ACHN (cell line): ENCODE results near the gene TNFRSF19.
A peak's percentile ranks its signal among the peaks of the same experiment; 100 is the strongest.

Source experiments
- DNase-seq: peaks from one replicate; pipeline ENCODE4 v3.0.0-alpha.2; 2015
- in situ Hi-C: cut with HindIII; loops from 2 replicates; pipeline ENCODE4 v1.10.0; 2017; ENCODE audit warnings: low sequenced_read_pairs, low pct_ligation_motif_present, low pct_unique_long_range_greater_than_20kb

TNFRSF19 gene

DNA sequence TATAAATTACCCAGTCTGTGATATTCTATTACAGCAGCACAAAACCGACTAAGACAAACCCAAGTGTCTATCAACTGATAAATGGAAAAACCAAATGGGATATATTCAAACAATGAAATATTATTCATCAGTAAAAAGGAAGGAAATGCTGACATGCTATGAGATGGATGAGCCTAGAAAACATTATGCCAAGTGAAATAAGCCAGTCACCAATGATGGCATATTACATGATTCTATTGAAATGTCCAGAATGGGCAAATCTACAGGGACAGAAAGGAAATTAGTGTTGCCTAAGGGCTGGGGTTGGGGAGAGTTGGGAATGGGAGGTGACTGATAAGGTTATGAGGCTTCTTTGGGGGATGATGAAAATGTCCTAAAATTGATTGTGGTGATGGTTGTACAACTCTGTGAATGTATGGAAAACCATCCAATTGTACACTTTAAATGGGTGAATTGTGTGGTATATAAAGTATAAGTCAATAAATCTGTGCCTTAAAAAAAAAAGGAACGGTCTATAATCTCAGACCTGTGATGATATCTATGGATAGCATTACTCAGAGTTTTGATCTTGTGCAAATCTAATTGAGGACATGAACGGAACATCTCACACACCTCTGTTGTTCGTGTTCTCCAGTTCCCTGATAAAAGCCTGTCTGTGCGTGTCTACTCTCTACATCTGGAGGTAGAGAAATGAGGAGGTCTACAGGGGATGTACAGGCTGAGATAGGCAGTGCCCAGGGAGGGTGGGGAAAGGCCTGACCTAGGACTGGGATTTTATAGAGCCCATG is 49.0 kb downstream of the TNFRSF19 start:
- in situ Hi-C loops = no loop called here
- DNase-seq = no peak

DNA sequence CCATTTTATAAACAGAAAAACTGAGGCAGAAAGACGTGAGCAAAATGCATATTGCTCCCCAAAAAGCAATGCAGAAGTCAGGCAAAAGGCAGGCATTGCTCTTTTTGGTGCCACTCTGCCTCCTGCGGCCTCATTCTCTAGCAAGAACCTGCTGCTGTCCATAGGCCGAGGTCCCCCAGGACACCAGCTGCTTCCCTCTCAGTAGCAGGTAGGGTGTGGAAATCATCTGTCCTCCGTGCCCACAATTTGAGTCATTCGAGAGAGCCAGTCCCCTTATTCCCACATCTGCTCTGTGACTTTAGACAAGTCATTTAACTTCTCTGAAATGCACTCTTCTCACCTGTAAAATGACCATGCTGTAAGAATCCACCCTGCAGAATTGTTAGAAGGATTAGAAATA is 50.0 kb downstream of the TNFRSF19 start:
- DNase-seq = no peak
- in situ Hi-C loops = no loop called here

DNA sequence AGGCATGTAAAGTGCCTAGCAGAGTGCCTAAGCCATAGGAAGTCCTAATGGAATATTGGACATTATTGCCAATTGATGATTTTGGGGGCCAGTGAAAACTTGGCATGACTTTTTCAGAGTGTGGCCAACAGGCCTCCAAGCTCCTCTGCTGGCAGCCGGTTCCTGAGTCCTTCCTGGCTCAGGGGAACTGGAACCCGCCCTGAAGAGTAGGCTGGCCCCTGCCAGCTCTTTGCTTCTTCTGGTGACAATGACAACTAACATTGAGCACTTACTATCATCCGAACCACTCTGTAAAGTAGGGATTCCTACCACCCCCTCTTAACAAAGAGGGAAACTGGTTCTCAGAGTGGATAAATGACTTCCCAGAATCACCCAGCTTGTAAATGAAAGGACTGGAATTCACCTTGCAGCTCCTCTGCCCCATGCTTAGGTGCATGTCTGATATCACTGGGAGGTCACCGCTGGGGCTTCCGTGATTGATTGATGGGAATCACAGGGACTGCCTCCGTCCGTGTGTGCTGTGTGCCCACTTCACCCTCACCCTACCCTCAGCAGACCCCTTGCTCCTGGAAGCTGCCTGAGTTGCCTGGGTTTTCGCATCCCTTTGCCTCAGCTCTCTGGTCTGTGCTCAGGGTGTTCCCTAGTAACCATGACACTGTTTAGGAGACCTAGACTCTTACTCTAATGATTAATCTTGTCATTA is 50.6 kb downstream of the TNFRSF19 start:
- in situ Hi-C loops = no loop called here

DNA sequence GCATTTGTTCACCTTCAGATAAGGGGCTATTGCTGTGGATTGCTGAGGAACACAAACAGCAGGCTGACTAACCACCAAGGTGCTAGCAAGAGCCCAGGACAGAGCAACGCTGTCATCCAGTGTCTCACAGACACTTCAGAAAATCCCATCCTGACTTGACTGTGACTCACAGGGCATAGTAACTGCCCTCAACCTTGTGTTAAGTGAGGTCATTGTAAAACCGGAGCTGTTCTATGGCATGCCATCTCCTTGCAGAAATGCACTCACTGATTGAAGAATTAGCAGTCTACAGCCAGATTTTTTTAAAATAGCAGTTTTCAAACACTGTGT is 51.1 kb downstream of the TNFRSF19 start:
- DNase-seq = peak; percentile 82

More for the DNA sequence above, 50.6 kb downstream of the TNFRSF19 start:
- DNase-seq = no peak

DNA sequence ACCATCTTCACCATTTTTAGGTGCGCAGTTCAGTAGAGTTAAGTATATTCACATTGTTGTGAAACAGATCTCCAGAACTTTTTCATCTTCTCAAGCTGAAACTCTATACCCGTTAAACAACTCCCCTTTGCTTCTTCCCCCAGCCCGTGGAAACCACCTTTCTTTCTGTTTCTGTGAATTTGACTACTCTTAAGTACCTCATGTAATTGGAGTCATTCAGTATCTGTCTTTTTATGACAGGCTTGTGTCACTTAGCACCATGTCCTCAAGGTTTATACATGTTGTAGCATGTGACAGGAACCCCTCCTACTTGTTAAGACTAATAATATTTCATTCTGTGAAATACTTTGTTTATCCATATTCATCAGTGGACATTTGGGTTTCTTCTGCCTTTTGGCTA is 52.8 kb downstream of the TNFRSF19 start:
- DNase-seq = no peak
- in situ Hi-C loops = no loop called here

More for the DNA sequence above, 51.1 kb downstream of the TNFRSF19 start:
- in situ Hi-C loops = no loop called here

DNA sequence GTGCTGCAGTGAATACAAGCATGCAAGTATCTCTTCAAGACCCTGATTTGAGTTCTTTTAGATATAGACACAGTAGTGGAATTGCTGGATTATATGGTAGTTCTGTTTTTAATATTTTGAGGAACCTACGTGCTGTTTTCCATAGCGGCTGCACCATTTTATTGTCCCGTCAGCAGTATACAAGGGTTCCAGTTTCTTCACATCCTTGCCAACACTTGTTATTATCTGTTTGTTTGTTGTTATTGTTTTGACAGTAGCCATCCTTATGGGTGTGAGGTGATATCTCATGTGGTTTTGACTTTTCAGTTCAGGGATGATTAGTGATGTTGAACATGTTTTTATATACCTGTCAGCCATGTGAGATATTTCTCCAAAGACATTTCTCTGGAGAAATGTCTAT is 53.2 kb downstream of the TNFRSF19 start:
- in situ Hi-C loops = no loop called here
- no peak for DNase-seq

DNA sequence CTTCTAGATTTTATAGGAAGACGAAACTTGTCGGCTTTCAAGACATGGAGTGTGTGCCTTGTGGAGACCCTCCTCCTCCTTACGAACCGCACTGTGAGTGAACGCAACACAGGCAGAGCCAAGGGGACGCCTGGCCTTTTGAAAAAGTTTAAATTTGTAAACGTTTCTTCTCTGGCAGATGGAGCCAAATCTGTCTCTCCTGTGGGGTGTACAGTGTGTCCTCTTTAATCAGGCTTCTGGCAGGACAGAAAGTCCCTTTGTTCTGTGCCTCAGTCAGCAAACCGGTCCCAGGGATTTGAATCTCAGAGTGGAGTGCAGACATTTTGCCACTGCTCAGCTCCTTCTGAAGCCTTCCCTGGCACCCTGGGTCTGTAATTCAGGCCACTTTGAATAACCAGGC is 56.5 kb downstream of the TNFRSF19 start:
- in situ Hi-C loops = no loop called here
- no peak for DNase-seq

DNA sequence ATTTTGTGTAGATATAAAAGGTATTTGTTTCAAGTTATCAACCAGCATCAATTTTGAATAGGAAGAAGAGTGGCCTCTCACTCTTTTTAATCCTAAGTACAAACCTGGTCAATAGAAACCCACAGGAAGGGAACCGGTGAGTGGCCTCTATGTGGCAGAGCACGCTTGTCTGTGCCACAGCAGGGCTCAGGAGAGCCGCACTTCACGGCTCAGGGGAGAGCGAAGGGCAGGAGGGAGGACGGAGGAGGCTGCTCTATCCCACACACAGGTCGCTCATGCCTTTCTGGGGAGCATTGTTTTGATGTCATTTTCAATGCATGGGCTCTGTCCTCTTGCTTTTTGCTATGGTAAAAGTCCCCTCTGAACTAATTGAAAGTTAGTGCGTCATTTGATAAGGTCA is 57.2 kb downstream of the TNFRSF19 start:
- in situ Hi-C loops = no loop called here
- no peak for DNase-seq

DNA sequence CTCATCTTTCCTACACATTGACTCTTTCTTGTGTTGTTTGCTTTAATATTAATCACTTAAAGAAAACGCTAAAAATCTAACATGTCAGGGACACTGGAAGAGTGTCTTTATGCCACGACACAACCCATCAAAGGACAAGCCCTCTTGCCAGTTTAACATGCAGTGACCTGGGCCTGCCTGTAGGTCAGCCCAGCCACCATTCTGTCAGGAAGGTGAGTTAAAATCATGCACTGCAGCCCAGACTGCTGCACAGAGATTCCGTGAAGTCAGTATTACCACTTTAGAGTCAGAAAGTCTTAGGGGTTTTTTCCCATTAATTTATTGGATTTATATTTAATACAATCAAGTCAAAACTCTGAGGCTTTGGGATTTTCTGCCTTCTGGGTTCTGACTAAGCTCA is 58.0 kb downstream of the TNFRSF19 start:
- in situ Hi-C loops = no loop called here
- DNase-seq = no peak

DNA sequence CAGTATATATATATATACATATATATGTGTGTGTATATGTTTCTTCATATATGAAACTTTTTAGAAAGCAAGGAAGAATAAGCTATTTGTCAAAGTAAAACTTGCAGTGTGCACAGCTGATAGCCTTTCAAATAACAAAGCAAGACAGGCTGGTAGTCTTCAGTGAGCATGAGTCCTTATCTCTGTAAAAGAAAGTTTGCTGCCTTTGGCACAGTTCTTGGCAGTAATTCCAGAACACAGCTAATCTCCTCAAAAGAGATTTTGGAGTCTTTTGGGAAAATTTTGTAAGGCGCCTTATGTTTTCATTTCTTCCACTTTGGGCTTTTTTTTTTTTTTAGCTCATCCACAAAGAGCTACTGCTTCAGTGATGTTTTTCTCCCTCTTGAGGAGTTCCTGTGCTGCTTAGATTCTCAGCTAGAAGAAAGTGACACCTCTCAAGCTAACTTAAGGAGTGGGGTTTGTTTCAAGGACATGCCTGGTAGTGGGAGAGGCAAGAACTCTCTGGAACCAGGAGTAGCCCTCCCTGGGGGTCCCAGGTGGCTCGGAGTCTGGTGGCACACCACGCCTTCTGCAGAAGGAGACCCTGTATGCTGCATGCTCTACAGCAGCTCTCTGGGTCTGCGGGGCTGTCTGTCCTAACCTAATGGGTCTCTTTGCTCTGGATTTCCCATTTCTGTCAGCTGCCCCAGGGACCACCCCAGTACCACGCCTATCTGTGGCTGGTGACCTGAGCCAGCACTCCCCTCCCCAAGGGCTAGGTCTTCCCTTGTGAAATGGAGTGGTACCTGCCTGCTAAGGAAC is 58.8 kb downstream of the TNFRSF19 start:
- DNase-seq = no peak
- in situ Hi-C loops = no loop called here

DNA sequence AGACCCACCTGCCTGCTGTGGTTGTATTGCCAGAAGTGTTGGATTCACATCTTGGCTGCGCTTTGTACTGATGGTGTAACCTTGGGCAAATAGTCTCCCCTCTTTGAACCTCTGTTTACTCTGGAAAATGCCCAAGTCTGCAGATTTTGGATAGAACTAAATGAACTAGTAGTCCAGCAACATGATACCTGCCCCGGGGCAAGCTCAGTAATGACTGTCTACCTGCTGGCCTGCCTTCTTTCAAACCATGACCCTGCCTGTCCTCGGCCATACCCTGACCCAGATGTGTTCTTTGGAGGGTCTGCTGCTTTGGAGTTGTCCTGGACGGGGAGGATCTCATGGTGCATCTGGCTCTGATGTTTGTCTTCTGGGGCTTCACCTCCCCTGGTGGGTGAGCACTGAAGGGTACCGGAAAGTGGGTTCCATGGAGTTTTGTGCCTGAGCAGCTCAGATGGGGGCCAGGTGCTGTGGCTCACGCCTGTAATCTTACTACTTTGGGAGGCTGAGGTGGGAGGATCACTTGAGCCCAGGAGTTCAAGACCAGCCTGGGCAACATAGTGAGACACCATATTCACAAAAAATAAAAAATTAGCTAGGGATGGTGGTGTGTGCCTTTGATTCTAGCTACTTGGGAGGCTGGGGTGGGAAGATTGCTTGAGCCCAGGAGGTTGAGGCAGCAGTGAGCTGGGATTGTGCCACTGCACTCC is 59.5 kb downstream of the TNFRSF19 start:
- no peak for DNase-seq
- in situ Hi-C loops = no loop called here

DNA sequence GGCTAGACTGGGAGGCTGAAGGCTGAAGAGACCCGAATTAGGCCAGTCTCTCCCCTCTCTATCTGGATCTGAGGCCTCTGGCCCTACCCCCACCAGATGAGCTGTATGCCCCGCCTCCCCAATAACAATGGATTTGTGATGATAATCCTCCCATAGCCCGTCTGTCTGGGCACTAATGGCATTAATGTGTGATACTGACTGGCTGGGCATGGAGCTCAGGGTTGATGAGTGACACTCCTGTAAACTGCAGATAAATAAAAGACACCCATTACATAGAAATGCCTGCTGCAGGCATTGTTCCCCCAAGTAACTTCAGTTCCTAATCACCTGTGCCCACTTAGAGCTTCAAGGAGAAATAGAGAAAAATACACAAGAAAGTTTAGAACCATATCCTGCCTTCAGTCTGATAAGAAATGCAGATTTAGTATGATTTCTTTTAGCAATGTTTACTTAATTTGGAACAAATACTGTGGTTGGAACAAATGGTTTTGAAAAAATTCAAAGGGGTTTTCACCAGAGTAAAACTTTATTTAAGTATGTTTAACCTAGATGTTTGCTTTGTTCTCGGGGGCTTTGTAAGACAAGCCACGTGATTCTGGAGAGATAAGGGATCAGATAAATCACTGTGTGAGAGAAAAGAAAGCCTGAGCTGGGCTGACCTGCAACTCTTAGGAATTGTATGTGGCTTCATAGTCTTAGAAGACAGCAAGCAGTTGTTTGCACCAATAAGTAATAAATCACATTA is 60.3 kb downstream of the TNFRSF19 start:
- in situ Hi-C loops = no loop called here
- DNase-seq = no peak

DNA sequence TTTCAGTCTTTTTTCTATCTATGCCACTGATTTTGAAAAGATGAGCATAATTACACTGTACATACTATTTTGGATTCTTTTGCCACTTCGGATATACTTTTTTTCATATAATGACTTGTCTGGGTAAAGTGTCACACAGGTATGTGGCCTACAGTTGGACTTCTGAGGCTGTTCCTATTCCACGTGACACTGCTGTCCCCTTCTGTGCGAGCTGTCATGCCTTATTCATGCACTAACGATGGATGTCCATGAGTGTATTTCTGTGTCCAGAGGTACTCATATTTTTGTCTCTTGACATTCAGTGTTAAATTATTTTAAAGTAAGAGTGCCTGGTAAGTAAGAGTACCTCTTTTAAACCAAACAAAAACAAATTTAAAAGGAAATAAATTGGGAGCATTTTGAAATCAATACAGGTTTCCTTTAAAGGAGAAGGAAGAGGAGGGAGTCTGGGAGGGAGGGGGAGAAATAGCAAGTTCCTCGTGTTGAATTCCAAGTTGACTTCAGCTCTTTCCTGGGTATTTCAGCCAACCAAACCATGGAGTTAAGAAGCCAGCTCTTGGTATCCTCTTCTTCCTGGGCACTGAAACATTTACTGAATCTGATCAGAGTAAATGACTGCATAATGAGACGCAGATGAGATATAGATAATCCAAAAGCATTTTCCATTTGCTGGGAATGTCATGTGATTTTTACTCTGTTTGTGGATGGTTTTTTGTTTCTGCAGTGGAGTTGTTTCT is 61.3 kb downstream of the TNFRSF19 start:
- no peak for DNase-seq
- in situ Hi-C loops = no loop called here

DNA sequence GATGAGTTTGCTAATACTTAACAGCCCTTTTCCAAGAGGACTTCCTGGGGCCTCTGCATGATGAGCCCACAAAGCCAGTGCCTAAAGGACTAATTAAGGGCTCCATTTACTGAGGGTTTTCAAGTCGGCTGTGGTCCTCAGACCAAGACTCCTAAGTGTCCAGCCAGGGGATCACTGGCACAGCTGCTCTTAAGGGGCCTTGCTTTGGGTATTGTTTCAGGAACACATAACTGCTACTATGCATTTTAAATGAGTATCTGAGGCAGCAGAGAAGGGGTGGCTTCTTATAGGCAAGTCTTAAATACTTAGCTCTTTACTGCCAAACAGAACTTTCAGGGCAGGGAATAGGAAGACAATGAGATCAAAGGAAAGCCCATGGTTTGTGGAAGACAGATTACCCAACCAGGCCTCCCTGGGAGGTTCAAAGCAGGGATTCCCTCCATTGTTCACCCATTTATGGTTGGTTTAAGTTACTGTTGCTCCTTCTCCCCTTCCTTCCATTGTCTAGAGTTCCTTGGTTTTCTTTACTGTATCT is 61.9 kb downstream of the TNFRSF19 start:
- in situ Hi-C loops = no loop called here
- no peak for DNase-seq

DNA sequence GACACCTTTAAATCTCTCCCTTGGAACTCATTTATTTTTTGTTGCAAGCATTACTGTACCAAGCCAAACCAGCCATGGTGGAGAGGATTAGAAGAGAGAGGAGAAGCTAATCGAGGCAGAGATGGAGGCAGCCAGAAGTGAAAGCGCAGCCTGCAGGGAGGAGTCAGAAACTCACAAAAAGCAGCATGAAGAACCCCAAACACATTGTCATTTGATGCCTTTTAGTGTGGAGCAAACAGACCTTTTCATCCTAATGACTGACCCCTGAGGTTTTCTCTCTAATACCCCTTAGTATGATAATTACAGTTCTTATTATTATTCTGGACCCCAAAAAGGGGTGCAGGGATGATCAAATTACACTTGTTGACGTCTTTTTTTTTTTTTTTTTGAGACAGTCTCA is 62.5 kb downstream of the TNFRSF19 start:
- no peak for DNase-seq
- in situ Hi-C loops = no loop called here

DNA sequence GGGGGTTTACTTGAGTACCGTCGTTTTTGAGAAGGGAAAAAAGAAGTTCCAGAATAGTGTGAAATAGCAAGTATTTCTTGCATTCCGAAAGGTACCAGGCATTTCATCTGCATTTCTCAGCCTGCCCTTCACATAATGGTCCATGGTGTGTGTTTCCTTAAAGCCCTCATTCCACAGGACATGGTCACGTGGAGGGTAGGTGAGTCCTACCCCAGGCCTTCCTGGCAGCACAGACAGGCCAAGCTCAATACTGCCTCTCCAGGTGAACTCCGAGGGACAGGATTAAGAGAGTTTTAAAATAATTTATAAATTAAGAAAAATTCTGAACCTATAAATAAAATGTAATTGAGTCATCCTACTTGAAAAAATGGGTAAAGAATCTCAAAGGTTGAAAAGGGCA is 64.7 kb downstream of the TNFRSF19 start:
- no peak for DNase-seq
- in situ Hi-C loops = no loop called here

DNA sequence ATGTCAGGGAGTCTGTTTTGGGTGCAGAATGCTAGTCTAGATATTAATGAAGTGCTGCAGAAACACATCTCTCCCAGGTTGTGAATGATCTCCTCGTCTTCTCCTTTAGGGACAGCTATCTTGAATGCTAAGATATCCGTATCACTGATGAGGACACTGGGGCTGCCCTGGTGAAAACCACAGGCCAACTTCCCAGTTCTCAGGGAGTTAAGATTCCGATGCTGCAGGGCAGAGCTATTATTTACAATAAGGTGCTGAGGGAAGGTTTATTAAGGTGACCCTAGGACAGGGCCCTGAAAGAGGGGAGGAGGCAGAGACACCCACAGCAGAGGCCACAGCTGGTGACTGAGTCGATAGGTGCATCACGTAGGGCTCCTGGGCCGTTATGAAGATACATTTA is 66.1 kb downstream of the TNFRSF19 start:
- DNase-seq = no peak
- in situ Hi-C loops = no loop called here
